ENCODE results near the gene PNMT.

The PNMT gene

GRCh38 chr17:39666601-39667261 lies 1.5 kb upstream of the PNMT start:
- DNase-seq = peak in 35 of 51 donors; percentile 13 to 84 (median 45)

DNA sequence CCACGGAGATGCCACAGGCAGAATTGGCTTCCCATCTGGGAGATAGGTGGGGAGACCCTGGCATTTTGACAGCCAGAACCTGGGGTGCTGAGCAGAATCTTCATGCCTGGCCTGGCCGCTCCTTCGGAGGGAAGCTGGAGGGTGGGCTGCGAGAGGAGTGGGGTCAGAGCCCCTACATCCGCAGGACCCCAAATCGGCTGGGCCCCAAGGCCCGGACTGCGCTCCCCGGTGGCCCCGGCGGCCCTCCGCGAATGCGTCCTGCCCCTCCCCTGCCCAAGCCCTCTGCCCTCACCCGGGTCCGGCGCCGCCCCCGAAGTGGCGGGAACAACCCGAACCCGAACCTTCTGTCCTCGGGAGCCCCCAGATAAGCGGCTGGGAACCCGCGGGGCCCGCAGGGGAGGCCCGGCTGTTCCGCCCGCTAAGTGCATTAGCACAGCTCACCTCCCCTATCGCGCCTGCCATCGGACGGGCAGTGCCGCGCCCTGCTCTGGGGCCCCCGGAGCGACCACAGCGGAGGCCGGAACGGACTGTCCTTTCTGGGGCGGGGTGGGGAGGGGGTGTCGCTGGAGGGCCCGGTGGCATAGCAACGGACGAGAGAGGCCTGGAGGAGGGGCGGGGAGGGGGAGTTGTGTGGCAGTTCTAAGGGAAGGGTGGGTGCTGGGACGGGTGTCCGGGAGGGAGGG lies 850 bp upstream of the PNMT start:
- DNase-seq = peak in 14 of 51 donors; percentile 21 to 61 (median 33)

DNA sequence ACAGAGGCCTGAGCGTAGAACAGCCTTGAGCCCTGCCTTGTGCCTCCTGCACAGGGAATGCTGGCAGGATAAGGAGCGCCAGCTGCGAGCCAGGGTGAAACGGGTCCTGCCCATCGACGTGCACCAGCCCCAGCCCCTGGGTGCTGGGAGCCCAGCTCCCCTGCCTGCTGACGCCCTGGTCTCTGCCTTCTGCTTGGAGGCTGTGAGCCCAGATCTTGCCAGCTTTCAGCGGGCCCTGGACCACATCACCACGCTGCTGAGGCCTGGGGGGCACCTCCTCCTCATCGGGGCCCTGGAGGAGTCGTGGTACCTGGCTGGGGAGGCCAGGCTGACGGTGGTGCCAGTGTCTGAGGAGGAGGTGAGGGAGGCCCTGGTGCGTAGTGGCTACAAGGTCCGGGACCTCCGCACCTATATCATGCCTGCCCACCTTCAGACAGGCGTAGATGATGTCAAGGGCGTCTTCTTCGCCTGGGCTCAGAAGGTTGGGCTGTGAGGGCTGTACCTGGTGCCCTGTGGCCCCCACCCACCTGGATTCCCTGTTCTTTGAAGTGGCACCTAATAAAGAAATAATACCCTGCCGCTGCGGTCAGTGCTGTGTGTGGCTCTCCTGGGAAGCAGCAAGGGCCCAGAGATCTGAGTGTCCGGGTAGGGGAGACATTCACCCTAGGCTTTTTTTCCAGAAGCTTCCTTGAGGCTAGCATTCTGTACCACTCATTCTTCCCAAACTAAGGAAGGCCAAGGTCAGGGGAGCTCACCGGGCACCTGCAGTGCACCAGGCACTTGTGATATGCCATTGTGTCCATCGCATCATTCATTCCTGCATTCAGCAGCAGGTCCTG lies 1.9 kb downstream of the PNMT start:
- no peak for DNase-seq

GRCh38 chr17:39670746-39671145 lies 2.5 kb downstream of the PNMT start:
- DNase-seq = no peak

DNA sequence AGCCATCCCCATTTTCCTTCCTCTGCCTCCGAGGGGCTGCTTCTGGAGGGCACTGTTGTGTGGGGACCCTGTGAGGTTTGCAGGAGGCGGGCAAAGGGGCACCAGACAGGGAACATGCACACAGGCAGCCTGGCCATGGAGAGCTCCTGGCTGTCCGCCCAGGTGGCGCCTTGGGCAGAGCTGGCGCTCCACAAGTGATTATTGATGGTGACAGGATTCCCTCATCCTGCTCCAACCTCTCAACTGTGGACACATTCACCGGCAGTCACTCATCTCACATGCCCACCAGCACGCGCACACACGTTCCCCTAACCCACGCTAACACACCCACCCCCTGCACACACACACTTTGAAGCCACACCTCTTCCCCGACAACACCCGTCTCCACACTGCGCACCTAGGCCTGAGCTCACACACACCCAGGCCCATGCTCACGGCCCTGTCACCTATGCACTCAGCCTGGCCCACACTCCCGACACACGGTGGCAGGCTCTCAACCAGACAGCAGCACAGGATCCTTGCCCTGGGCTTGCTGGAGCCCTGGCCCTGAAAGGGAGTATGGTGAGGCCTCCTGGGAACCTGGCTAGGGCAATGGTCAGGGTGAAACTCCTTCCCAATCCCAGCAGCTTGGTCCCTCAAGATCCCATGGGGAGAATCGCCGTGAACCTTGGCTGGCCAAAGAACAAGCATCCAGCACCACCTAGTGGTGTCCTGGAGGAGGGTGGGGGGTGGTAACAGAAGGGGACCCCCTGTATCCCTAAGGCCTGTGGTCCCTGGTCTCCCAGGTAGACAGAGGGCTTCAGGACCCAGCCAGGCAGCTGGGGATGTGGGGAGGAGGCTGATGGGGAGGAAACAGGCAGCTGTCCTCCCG lies 3.6 kb downstream of the PNMT start:
- DNase-seq = peak in 14 of 51 donors; percentile 10 to 49 (median 32)

DNA sequence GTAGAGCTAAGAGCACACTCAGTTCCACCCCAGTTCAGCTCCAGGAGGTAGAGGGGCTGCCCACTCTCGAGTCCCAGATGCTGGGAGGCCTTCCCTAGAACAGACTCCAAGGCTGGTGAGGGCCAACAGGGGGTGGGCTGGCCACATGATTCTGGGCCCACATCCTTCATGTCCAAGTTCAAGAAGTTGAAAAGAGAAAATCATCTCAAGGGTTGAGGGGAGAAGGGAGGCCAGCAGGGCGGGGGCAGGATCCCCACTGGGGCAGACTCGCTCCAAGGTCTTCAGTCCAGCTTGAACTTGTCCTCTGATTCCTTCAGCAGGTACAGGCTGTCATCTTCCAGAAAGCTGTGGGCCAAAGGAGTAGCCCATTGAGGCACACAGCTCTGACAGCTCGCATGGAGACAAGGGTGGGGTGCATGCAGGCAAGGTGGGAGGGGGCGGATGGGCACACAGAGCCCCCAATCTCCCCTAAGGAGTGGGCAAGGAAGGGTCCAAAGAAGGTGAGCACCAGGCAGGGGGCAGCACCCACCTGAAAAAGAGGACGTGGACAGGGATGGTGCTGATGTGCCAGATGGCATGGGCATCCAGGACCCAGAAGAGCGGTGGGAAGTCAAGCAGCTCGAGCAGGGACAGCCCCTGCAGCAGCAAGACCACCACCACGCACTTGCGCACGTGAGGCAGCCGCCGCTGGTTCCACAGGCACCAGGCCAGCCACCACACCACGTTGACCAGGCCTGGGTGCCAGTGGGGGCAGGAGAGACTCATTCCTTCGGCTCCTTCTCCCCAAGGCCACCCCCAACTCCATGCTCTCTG lies 4.5 kb downstream of the PNMT start:
- DNase-seq = no peak

- no peak for DNase-seq
Measured at GRCh38 chr17:39673335-39674081, 5.3 kb downstream of the PNMT start.

DNA sequence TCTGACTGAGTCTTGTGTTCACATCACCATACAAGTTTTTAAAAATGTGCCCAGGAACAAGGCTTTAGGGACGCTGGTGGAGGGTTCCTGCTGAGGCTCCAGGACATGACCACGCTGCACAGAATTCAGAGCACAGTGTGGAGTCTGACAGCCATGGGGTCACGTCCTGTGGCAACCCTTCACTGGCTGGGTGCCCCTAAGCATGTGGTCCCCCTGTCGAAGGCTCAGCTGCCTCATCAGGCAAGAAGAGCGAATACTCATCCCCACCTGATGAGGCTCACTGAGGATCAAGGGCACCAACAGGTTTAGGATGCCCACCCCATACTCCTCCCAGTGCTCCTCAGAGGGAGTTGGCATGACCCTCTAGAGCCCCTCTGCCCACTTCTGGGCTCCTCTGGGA lies 5.9 kb downstream of the PNMT start:
- DNase-seq = no peak

- no peak for DNase-seq
Measured at GRCh38 chr17:39674702-39675389, 6.6 kb downstream of the PNMT start.

DNA sequence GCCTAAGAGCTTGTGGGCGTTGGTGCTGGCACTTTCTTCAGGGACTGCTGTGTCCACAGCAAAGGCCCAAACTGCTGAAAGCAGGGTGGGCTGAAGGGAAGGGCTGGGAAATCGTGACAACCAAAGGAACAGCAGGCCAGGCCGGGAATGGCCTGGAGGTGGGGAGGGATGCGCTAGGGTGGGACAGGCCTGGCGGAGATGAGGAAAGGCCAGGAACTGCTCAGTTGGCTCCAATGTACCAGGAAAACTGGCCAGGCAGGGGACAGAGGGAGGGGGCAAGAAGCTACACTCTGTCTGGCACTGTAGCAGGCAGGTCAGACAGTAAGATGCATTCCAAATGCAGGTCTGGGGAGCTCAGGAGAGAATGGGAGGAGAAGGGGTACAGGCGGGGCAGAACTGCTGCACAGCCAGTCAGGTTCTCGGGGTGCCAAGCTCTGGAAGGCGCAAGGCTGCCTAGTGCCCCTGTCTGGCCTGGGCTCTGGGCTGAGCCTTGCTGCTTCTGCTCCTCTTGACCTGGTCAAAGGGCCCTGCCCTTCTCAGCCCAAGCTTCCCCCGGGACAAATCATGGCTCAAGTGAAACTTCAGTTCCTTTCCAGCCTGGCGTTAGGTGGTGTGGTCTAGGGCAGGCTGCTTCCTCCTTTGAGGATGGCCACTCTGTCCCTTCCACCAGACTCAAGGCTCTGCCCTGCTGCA lies 7.3 kb downstream of the PNMT start:
- no peak for DNase-seq

DNA sequence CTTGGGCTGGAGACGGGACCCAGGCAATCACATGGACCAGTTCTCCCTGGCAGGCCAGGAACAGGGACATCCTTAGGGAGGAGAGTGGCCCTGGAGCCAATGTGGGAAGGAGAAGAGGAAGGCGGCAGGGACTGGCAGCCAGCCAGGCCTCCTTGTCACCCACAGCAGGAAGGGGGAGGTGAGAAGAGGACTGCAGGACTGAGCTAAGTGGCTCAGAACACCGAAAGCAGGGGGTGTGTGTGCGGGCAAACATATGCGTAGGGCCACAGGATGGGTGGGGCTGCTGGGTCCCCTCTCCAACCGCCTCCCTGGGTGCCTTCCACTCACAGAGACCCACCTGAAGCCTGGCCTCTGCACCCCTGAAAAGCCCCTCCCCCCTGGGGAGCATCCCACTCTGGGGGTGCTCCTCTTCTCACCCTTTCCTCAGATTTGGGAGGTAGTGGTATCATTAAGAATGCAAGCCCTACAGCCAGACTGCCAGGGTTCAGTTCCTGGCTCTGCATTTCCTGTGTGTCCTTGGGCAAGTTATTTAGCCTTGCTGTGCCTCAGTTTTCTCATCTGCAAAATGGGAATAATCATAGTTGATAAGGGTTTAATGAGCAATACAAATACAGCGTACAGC lies 8.1 kb downstream of the PNMT start:
- DNase-seq = peak in 20 of 51 donors; percentile 17 to 72 (median 40)

- no peak for DNase-seq
Measured at GRCh38 chr17:39677072-39677471, 8.8 kb downstream of the PNMT start.

- peak in 18 of 51 donors; percentile 23 to 57 (median 34) for DNase-seq
Measured at GRCh38 chr17:39677542-39678339, 9.5 kb downstream of the PNMT start.

GRCh38 chr17:39678340-39679116 lies 10.3 kb downstream of the PNMT start:
- DNase-seq = no peak

GRCh38 chr17:39679521-39680192 lies 11.4 kb downstream of the PNMT start:
- DNase-seq = no peak

Data from hypothalamus (tissue), 51 donors.